Measurements from ENCODE around the gene METAP2. TPM values are rescaled to one million over a fixed set of nuclear protein-coding genes. Genes with fewer than 3 reads are reported as not detected.
"Not testable (repeated sequence)": the region's sequence is repeated elsewhere in the genome, so short reads cannot be mapped to it uniquely, and the experiment has no call there.

Gene METAP2
- total RNA-seq, 2 experiments from 2014 or later: 68.0 to 72.5 TPM

GRCh38 chr12:95473231-95473883 lies 595 bp upstream of the METAP2 start:
- peaks cover 40% of the 10 kb centered on the region for H3K4me1 Mint-ChIP-seq
- CTCF ChIA-PET: interaction anchor here (0.9 to 1.3 kb wide), 3 partner anchors 13 to 356 kb away, joined by 3 to 4 read pairs (median 3); no protein-coding TSS in a partner anchor
- H3K9me3 Mint-ChIP-seq: no peaks in the 10 kb centered on the region
- H3K27ac Mint-ChIP-seq: peak overlapping the region; percentile 100
- peak; percentile 31 for DNase-seq
- peak overlapping the region; percentile 100 for H3K4me3 Mint-ChIP-seq
- POLR2A ChIA-PET: interaction anchor here (1.0 kb wide), 1 partner anchor 256 kb away, joined by 7 read pairs; the partner anchor contains the start of genes FGD6 and VEZT
- H3K27me3 Mint-ChIP-seq: no peaks in the 10 kb centered on the region
- H3K36me3 Mint-ChIP-seq (ENCODE audit: low read depth): peaks cover 31% of the 10 kb centered on the region

GRCh38 chr12:95474660-95474958 lies 657 bp downstream of the METAP2 start:
- Mint-ChIP-seq H3K36me3 (ENCODE audit: low read depth) (peaks cover 43% of the 10 kb centered on the region), H3K27ac (peak overlapping the region; percentile 100), H3K4me1 (peaks cover 49% of the 10 kb centered on the region), H3K4me3 (peak overlapping the region; percentile 100), H3K27me3 (no peaks in the 10 kb centered on the region), H3K9me3 (no peaks in the 10 kb centered on the region)
- ChIA-PET POLR2A (no interaction called here), CTCF (no interaction called here)
- DNase-seq: no peak

GRCh38 chr12:95480230-95480629 lies 6.3 kb downstream of the METAP2 start:
- H3K27me3 Mint-ChIP-seq: no peaks in the 10 kb centered on the region
- peaks cover 55% of the 10 kb centered on the region for H3K4me1 Mint-ChIP-seq
- H3K36me3 Mint-ChIP-seq (ENCODE audit: low read depth): peaks cover 57% of the 10 kb centered on the region
- H3K27ac Mint-ChIP-seq: no peak overlapping the region
- ChIA-PET POLR2A (no interaction called here), CTCF (no interaction called here)
- no peaks in the 10 kb centered on the region for H3K9me3 Mint-ChIP-seq
- no peak overlapping the region for H3K4me3 Mint-ChIP-seq
- no peak for DNase-seq

DNA sequence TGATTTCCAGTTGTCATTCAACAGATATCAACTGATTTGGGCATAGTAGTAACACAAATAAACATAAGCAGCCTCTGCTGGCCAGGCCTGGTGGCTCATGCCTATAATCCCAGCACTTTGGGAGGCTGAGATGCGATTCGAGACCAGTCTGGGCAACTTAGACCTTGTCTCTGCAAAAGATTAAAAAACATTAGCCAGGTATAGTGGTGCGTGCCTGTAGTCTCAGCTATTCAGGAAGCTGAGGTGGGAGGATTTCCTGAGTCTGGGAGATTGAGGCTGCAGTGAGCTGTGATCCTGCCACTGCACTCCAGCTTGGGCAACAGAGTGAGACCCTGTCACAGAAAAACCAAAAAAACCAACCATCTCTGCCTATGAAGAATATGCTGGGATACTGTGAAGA lies 7.1 kb downstream of the METAP2 start:
- no peak for DNase-seq
- Mint-ChIP-seq H3K36me3 (ENCODE audit: low read depth) (peaks cover 51% of the 10 kb centered on the region), H3K9me3 (no peaks in the 10 kb centered on the region), H3K27ac (peak overlapping the region; percentile 71), H3K27me3 (no peaks in the 10 kb centered on the region), H3K4me3 (no peak overlapping the region), H3K4me1 (peaks cover 46% of the 10 kb centered on the region)
- POLR2A ChIA-PET: no interaction called here
- CTCF ChIA-PET: no interaction called here

DNA sequence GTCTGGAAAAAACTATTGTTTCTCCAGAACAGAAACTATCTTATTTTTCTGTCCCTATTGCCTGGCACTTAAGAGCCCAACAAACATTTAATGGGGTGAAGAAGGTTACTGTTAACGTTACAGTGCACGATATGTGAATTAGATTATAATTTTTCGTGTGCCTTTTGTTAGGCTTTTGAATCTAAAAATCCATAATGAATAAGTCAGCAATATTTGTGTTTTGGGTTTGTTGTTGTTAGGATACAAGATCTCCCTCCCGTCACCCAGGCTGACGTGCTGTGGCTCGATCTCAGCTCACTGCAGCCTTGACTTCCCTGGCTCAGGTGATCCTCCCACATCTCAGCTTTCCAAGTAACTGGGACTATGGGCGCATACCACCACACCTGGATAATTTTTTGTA lies 7.9 kb downstream of the METAP2 start:
- Mint-ChIP-seq H3K9me3 (no peaks in the 10 kb centered on the region), H3K36me3 (ENCODE audit: low read depth) (peaks cover 50% of the 10 kb centered on the region), H3K27me3 (no peaks in the 10 kb centered on the region), H3K27ac (no peak overlapping the region), H3K4me1 (peaks cover 39% of the 10 kb centered on the region), H3K4me3 (no peak overlapping the region)
- no peak for DNase-seq
- ChIA-PET POLR2A (no interaction called here), CTCF (no interaction called here)

DNA sequence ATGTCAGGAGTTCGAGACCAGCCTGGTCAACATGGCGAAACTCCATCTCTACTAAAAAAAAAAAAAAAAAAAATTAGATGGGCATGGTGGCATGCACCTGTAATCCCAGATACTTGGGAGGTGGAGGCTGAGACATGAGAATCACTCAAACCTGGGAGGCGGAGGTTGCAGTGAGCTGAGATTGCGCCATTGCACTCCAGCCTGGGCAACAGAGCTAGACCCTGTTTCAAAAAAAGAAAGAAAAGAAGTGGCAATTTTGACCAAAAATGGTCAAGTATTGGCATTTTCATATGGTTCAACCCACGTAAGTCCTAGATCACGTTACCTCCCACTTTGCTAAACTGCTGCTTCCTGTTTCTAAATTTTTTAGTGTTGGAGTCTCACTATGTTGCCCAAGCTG lies 8.6 kb downstream of the METAP2 start:
- H3K9me3 Mint-ChIP-seq, H3K4me3 Mint-ChIP-seq, H3K27me3 Mint-ChIP-seq, POLR2A ChIA-PET, DNase-seq: not testable (repeated sequence)
- peaks cover 37% of the 10 kb centered on the region for H3K4me1 Mint-ChIP-seq
- peak overlapping the region; percentile 69 for H3K27ac Mint-ChIP-seq
- CTCF ChIA-PET: interaction anchor here (0.6 to 0.7 kb wide), 2 partner anchors 22 to 40 kb away, joined by 3 read pairs; no protein-coding TSS in a partner anchor
- peaks cover 52% of the 10 kb centered on the region for H3K36me3 Mint-ChIP-seq (ENCODE audit: low read depth)

DNA sequence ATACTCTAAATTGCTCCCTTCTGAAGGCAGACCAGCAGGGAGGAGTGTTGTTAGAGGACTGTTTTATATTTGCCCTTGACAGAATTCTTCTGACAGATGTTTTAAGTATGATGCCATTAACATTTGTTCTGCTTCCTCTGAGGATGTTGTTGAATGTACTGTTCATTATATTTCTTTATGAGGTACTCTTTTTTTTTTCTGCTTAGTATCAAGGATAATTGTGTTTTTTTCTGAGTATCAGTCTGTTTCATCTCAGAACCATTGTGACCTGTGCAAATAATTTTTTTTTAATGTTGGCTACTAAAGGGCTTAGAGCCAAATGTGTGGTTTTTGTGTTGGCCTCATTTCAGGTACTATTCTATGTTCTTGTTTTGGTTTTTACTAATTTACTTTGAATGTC lies 10.6 kb downstream of the METAP2 start:
- no peaks in the 10 kb centered on the region for H3K27me3 Mint-ChIP-seq
- POLR2A ChIA-PET: no interaction called here
- H3K27ac Mint-ChIP-seq: peak overlapping the region; percentile 11
- CTCF ChIA-PET: no interaction called here
- no peak for DNase-seq
- H3K4me1 Mint-ChIP-seq: peaks cover 21% of the 10 kb centered on the region
- peaks cover 36% of the 10 kb centered on the region for H3K36me3 Mint-ChIP-seq (ENCODE audit: low read depth)
- no peaks in the 10 kb centered on the region for H3K9me3 Mint-ChIP-seq
- H3K4me3 Mint-ChIP-seq: no peak overlapping the region

DNA sequence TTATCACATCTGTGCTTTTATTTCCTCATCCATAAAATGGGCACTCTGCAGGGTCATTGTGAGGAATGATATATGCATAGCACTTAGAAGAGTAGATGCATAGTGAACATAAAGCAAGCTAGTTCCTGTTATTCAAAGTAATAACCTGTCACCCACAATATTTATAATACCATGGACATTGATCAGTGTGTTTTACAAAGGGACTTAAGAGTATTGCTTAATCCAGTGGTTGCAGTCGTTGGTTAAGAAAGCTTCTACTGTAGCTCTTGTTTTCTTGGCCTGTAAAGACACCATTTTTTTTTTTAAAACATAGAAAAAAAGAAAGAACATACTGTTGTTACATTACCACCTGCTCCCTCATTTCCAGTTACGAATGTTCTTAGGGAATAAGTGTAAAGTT lies 13.1 kb downstream of the METAP2 start:
- DNase-seq: no peak
- Mint-ChIP-seq H3K36me3 (ENCODE audit: low read depth) (peaks cover 27% of the 10 kb centered on the region), H3K4me3 (no peak overlapping the region), H3K9me3 (no peaks in the 10 kb centered on the region), H3K27ac (no peak overlapping the region), H3K27me3 (no peaks in the 10 kb centered on the region), H3K4me1 (no peaks in the 10 kb centered on the region)
- CTCF ChIA-PET: interaction anchor here (1.3 kb wide), 1 partner anchor 14 kb away, joined by 3 read pairs; no protein-coding TSS in a partner anchor
- POLR2A ChIA-PET: interaction anchor here (0.7 kb wide), 1 partner anchor 723 kb away, joined by 4 read pairs; no protein-coding TSS in a partner anchor

DNA sequence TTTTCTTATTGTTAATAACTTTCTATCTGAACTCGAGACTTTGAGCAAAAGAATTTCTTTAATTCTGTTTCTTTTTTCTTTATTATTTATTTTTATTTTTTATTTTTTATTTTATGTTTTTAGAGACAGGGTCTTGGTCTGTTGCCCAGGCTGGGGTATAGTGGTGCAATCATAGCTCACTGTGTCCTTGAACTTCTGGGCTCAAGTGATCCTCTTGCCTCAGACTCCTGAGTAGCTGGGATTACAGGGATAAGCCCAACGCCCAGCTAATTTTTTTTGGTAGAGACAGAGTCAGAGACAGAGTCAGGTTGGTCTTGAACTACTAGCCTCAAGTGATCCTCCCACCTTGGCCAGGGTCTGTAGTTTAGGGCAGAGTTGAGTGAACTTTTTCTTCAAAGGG lies 18.5 kb downstream of the METAP2 start:
- no peaks in the 10 kb centered on the region for H3K4me1 Mint-ChIP-seq
- no peak overlapping the region for H3K27ac Mint-ChIP-seq
- peaks cover 35% of the 10 kb centered on the region for H3K36me3 Mint-ChIP-seq (ENCODE audit: low read depth)
- H3K27me3 Mint-ChIP-seq: no peaks in the 10 kb centered on the region
- ChIA-PET POLR2A (no interaction called here), CTCF (no interaction called here)
- no peaks in the 10 kb centered on the region for H3K9me3 Mint-ChIP-seq
- H3K4me3 Mint-ChIP-seq: no peak overlapping the region
- DNase-seq: no peak

GRCh38 chr12:95494888-95495287 lies 20.9 kb downstream of the METAP2 start:
- POLR2A ChIA-PET: no interaction called here
- Mint-ChIP-seq H3K27ac (no peak overlapping the region), H3K4me3 (no peak overlapping the region), H3K36me3 (ENCODE audit: low read depth) (peaks cover 51% of the 10 kb centered on the region), H3K9me3 (peaks cover 3% of the 10 kb centered on the region), H3K4me1 (peaks cover 10% of the 10 kb centered on the region), H3K27me3 (no peaks in the 10 kb centered on the region)
- CTCF ChIA-PET: no interaction called here
- no peak for DNase-seq

DNA sequence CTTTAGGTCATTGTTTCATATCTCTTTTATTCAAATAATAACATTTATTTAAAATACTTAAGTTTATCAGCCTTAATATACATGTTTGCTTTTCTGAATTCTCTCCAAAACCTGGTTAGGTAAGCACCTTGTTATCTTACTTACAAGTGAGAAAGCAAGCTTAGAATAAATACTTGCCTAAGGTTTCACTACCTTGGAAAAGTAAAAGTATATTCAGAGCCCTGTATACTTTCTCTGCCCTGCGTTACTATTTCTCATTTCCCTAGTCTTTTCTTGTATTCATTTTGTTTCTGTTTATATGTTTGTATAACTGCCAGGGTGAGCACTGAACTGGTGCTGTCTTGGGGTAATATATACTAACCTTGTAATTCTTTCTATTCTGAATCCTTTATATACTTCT lies 21.5 kb downstream of the METAP2 start:
- H3K4me1 Mint-ChIP-seq: peaks cover 10% of the 10 kb centered on the region
- no peaks in the 10 kb centered on the region for H3K27me3 Mint-ChIP-seq
- DNase-seq: no peak
- H3K4me3 Mint-ChIP-seq: no peak overlapping the region
- peaks cover 56% of the 10 kb centered on the region for H3K36me3 Mint-ChIP-seq (ENCODE audit: low read depth)
- CTCF ChIA-PET: no interaction called here
- peaks cover 3% of the 10 kb centered on the region for H3K9me3 Mint-ChIP-seq
- no peak overlapping the region for H3K27ac Mint-ChIP-seq
- POLR2A ChIA-PET: no interaction called here

DNA sequence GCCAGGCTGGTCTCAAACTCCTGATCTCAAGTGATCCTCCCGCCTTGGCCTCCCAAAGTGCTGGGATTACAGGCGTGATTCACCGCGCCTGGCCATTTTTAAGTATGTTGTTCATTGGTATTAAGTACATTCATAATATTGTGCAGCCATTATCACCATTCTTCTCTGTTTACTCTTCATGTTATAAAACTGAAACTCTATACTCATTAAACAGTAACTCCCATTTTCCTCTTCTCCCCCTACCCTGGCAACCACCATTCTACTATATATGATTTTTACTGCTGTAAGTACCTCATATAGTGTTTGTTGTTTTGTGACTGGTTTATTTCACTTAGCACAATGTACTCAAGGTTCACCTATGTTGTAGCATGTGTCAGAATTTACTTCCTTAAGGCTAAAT lies 23.1 kb downstream of the METAP2 start:
- no peaks in the 10 kb centered on the region for H3K27me3 Mint-ChIP-seq
- ChIA-PET CTCF (no interaction called here), POLR2A (no interaction called here)
- H3K36me3 Mint-ChIP-seq (ENCODE audit: low read depth): peaks cover 58% of the 10 kb centered on the region
- peaks cover 10% of the 10 kb centered on the region for H3K4me1 Mint-ChIP-seq
- no peak overlapping the region for H3K27ac Mint-ChIP-seq
- no peak for DNase-seq
- peaks cover 3% of the 10 kb centered on the region for H3K9me3 Mint-ChIP-seq
- no peak overlapping the region for H3K4me3 Mint-ChIP-seq

DNA sequence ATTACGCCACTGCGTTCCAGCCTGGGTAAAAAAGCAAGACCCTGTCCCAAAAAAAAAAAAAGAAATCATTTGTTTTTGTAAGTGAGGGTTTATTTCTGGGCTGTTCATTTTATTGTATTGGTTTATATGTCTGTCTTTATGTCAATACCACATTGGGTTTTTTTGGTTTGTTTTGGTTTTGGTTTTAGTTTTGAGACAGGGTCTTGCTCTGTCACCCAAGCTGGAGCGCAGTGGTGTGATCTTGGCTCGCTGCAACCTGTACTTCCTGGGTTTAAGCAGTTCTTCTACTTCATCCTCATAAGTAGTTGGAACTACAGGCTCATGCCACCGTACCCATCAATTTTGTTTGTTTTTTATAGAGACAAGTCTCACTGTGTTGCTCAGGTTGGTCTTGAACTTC lies 25.0 kb downstream of the METAP2 start:
- CTCF ChIA-PET: no interaction called here

GRCh38 chr12:95499772-95500171 lies 25.8 kb downstream of the METAP2 start:
- Mint-ChIP-seq H3K4me1 (peaks cover 13% of the 10 kb centered on the region), H3K27me3 (no peaks in the 10 kb centered on the region), H3K4me3 (no peak overlapping the region), H3K36me3 (ENCODE audit: low read depth) (peaks cover 73% of the 10 kb centered on the region), H3K27ac (no peak overlapping the region), H3K9me3 (peaks cover 3% of the 10 kb centered on the region)
- ChIA-PET CTCF (no interaction called here), POLR2A (no interaction called here)
- DNase-seq: no peak

More for the DNA sequence above, 25.0 kb downstream of the METAP2 start:
- H3K27ac Mint-ChIP-seq: no peak overlapping the region
- H3K27me3 Mint-ChIP-seq: no peaks in the 10 kb centered on the region
- peaks cover 13% of the 10 kb centered on the region for H3K4me1 Mint-ChIP-seq
- peaks cover 73% of the 10 kb centered on the region for H3K36me3 Mint-ChIP-seq (ENCODE audit: low read depth)
- peaks cover 3% of the 10 kb centered on the region for H3K9me3 Mint-ChIP-seq
- DNase-seq: no peak
- no peak overlapping the region for H3K4me3 Mint-ChIP-seq
- POLR2A ChIA-PET: no interaction called here
